H9 (cell line): ENCODE measurements around the gene SLC4A1. TPM values are rescaled to one million over a fixed set of nuclear protein-coding genes. Genes with fewer than 3 reads are reported as not detected.

ENCODE experiments used
- DNase-seq: peaks from one replicate; pipeline ENCODE4 v3.0.0-alpha.2; 2017
- H2AFZ ChIP-seq: one replicate; pipeline ENCODE4 v1.6.1; 2013; ENCODE audit warnings: mild to moderate bottlenecking, low read length, control low read depth, moderate library complexity
- H2AK5ac ChIP-seq: 2 replicates; pipeline ENCODE4 v1.6.1; 2013; ENCODE audit warnings: low read length, control low read depth, mixed read lengths; ENCODE audit not compliant: insufficient read length
- H2BK120ac ChIP-seq: one replicate; pipeline ENCODE4 v1.6.1; 2013; ENCODE audit warnings: low read depth, mild to moderate bottlenecking, low read length, control low read depth, inconsistent platforms; ENCODE audit not compliant: poor library complexity, severe bottlenecking
- H2BK12ac ChIP-seq: 2 replicates; pipeline ENCODE4 v1.6.1; 2013; ENCODE audit warnings: low read length, control low read depth, mixed read lengths, low read depth; ENCODE audit not compliant: insufficient read length
- H2BK15ac ChIP-seq: 2 replicates; pipeline ENCODE4 v1.6.1; 2013; ENCODE audit warnings: low read depth, low read length, control low read depth
- H2BK20ac ChIP-seq: one replicate; pipeline ENCODE4 v1.6.1; 2013; ENCODE audit warnings: low read depth, mild to moderate bottlenecking, low read length, control low read depth, inconsistent platforms; ENCODE audit not compliant: poor library complexity, severe bottlenecking
- H2BK5ac ChIP-seq: 2 replicates; pipeline ENCODE4 v1.6.1; 2013; ENCODE audit warnings: low read length, control low read depth, mixed read lengths; ENCODE audit not compliant: insufficient read length
- H3K14ac ChIP-seq: 2 replicates; pipeline ENCODE4 v1.6.1; 2013; ENCODE audit warnings: low read length, control low read depth; ENCODE audit not compliant: insufficient read depth
- H3K18ac ChIP-seq: 2 replicates; pipeline ENCODE4 v1.6.1; 2013; ENCODE audit warnings: low read depth, mild to moderate bottlenecking, mixed read lengths, low read length, control low read depth; ENCODE audit not compliant: insufficient read length
- H3K23ac ChIP-seq: 2 replicates; pipeline ENCODE4 v1.6.1; 2013; ENCODE audit warnings: low read length, control low read depth, mixed read lengths, low read depth; ENCODE audit not compliant: insufficient read length
- H3K23me2 ChIP-seq: 2 replicates; pipeline ENCODE4 v1.6.1; 2013; ENCODE audit warnings: low read depth, mild to moderate bottlenecking, mixed read lengths, low read length, control low read depth; ENCODE audit not compliant: insufficient read length, poor library complexity, severe bottlenecking
- H3K27ac ChIP-seq: 2 replicates; pipeline ENCODE4 v1.5.1; 2013; ENCODE audit warnings: low read length, control low read depth, mixed read lengths, low read depth; ENCODE audit not compliant: insufficient read length
- H3K27me3 ChIP-seq: 2 replicates; pipeline ENCODE4 v1.6.1; 2013; ENCODE audit warnings: low read length, control low read depth, inconsistent platforms; ENCODE audit not compliant: insufficient read depth
- H3K4ac ChIP-seq: 2 replicates; pipeline ENCODE4 v1.6.1; 2013; ENCODE audit warnings: low read depth, mild to moderate bottlenecking, control low read depth, inconsistent platforms, low read length, moderate library complexity
- H3K4me1 ChIP-seq: 2 replicates; pipeline ENCODE4 v1.6.1; 2013; ENCODE audit warnings: low read length, control low read depth, inconsistent platforms; ENCODE audit not compliant: insufficient read depth
- H3K4me2 ChIP-seq: 2 replicates; pipeline ENCODE4 v1.6.1; 2013; ENCODE audit warnings: low read length, control low read depth, mixed read lengths; ENCODE audit not compliant: insufficient read length, insufficient read depth
- H3K56ac ChIP-seq: 2 replicates; pipeline ENCODE4 v1.6.1; 2013; ENCODE audit warnings: low read depth, mild to moderate bottlenecking, mixed read lengths, low read length, control low read depth; ENCODE audit not compliant: insufficient read length
- H3K79me1 ChIP-seq: 2 replicates; pipeline ENCODE4 v1.6.1; 2013; ENCODE audit warnings: low read depth, mild to moderate bottlenecking, moderate library complexity, low read length, control low read depth, inconsistent platforms; ENCODE audit not compliant: insufficient read depth, poor library complexity, severe bottlenecking
- H3K79me2 ChIP-seq: 2 replicates; pipeline ENCODE4 v1.6.1; 2013; ENCODE audit warnings: low read length, control low read depth, inconsistent platforms; ENCODE audit not compliant: insufficient read depth
- H3K9ac ChIP-seq: 2 replicates; pipeline ENCODE4 v1.6.1; 2013; ENCODE audit warnings: low read length, control low read depth, mixed read lengths; ENCODE audit not compliant: insufficient read length; ENCODE audit errors: extremely low read depth
- H3K9me3 ChIP-seq: one replicate; pipeline ENCODE4 v1.6.1; 2013; ENCODE audit warnings: low read depth, low read length, inconsistent platforms; ENCODE audit not compliant: control insufficient read depth
- H3T11ph ChIP-seq: one replicate; pipeline ENCODE4 v1.6.1; 2013; ENCODE audit warnings: mild to moderate bottlenecking, low read length, control low read depth, inconsistent platforms
- H4K20me1 ChIP-seq: one replicate; pipeline ENCODE4 v1.6.1; 2013; ENCODE audit not compliant: control insufficient read depth, insufficient read length, insufficient read depth
- H4K5ac ChIP-seq: 2 replicates; pipeline ENCODE4 v1.6.1; 2013; ENCODE audit warnings: low read depth, mild to moderate bottlenecking, mixed read lengths, low read length, control low read depth; ENCODE audit not compliant: insufficient read length
- H4K8ac ChIP-seq: replicated peaks from 2 replicates; pipeline ENCODE4 v1.6.1; 2013; ENCODE audit warnings: low read length, control low read depth, mixed read lengths, low read depth; ENCODE audit not compliant: insufficient read length
- H4K91ac ChIP-seq: 2 replicates; pipeline ENCODE4 v1.6.1; 2013; ENCODE audit warnings: low read depth, mild to moderate bottlenecking, moderate library complexity, mixed read lengths, low read length, control low read depth; ENCODE audit not compliant: insufficient read length
- H3K27ac Mint-ChIP-seq, 3 experiments: 2 replicates in 2 of 3; 3 replicates in 1 of 3; pipeline ENCODE4 v1.8.0; 2020 to 2021; ENCODE audit warnings: mixed read lengths in 3 of 3, mild to moderate bottlenecking in 1 of 3, moderate library complexity in 1 of 3
- H3K27me3 Mint-ChIP-seq: 2 replicates; pipeline ENCODE4 v1.8.0; 2021; ENCODE audit warnings: low read depth, mild to moderate bottlenecking, moderate library complexity, mixed read lengths
- H3K36me3 Mint-ChIP-seq, 3 experiments: 2 replicates in 2 of 3; 3 replicates in 1 of 3; pipeline ENCODE4 v1.8.0; 2020 to 2021; ENCODE audit warnings: low read depth in 3 of 3, mixed read lengths in 3 of 3; ENCODE audit not compliant: insufficient read depth in 1 of 3
- H3K4me1 Mint-ChIP-seq, 2 experiments: 2 replicates each; pipeline ENCODE4 v1.8.0; 2020; ENCODE audit warnings: mixed read lengths in 2 of 2
- H3K4me3 Mint-ChIP-seq, 2 experiments: 2 replicates in 1 of 2; 3 replicates in 1 of 2; pipeline ENCODE4 v1.8.0; 2020 to 2021; ENCODE audit warnings: mild to moderate bottlenecking in 2 of 2, mixed read lengths in 2 of 2, moderate library complexity in 1 of 2
- H3K9me3 Mint-ChIP-seq, 2 experiments: 2 replicates in 1 of 2; 3 replicates in 1 of 2; pipeline ENCODE4 v1.8.0; 2020; ENCODE audit warnings: mild to moderate bottlenecking in 2 of 2, mixed read lengths in 2 of 2, moderate library complexity in 1 of 2
- CTCF ChIP-seq: fragments of 200-600 bp; sonication (generic); conservative IDR thresholded peaks from 3 replicates; pipeline ENCODE4 v1.8.0; 2021; ENCODE audit warnings: antibody characterized with exemption, mild to moderate bottlenecking
- WGBS: extraction: QIAGEN DNeasy Blood & Tissue Kit; methylation state at CpG from one replicate; pipeline ENCODE4 v1.1.7; 2013; ENCODE audit warnings: missing lambda C conversion rate, low lambda C conversion rate, mixed read lengths; ENCODE audit not compliant: insufficient read length; ENCODE audit errors: extremely low coverage; 5-methylcytosine and 5-hydroxymethylcytosine counted together
- total RNA-seq: library from RNA; stranded (reverse); gene quantifications from 2 replicates; pipeline ENCODE4 v1.2.1, GENCODE V29; 2021

SLC4A1 gene
- total RNA-seq, 1 experiment from 2014 or later = not detected

GRCh38 chr17:44282264-44282663 is 14.3 kb upstream of the SLC4A1 start:
- Mint-ChIP-seq H3K27me3 (peaks cover 3% of the 10 kb centered on the region), H3K4me3 (no peak overlapping the region), H3K9me3 (no peaks in the 10 kb centered on the region), H3K27ac (peak overlapping the region in 1 of 3 experiments; percentile 65; a peak in 1 of 7 replicates), H3K36me3 (no peaks in the 10 kb centered on the region), H3K4me1 (peaks cover 13 to 24% of the 10 kb centered on the region in 2 experiments)
- no peak overlapping the region for H2BK15ac ChIP-seq
- no peak overlapping the region for H4K5ac ChIP-seq
- peaks cover 8% of the 10 kb centered on the region; the same call in 1 of the 2 replicates for H3K4me1 ChIP-seq
- no peak overlapping the region for H2BK12ac ChIP-seq
- no peak overlapping the region for H3K9ac ChIP-seq
- H3K23me2 ChIP-seq = no peaks in the 10 kb centered on the region
- H2BK5ac ChIP-seq = no peak overlapping the region
- H2BK120ac ChIP-seq = no peak overlapping the region
- H4K20me1 ChIP-seq = no peaks in the 10 kb centered on the region
- H3T11ph ChIP-seq = no peak overlapping the region
- H3K56ac ChIP-seq = no peak overlapping the region
- no peak overlapping the region for H4K8ac ChIP-seq
- TF ChIP-seq CTCF = no peak
- H3K23ac ChIP-seq = no peak overlapping the region
- H3K9me3 ChIP-seq = no peaks in the 10 kb centered on the region
- no peak overlapping the region for H2BK20ac ChIP-seq
- H3K79me1 ChIP-seq = no peaks in the 10 kb centered on the region
- no peak overlapping the region for H2AFZ ChIP-seq
- H4K91ac ChIP-seq = no peak overlapping the region
- no peak overlapping the region for H3K4ac ChIP-seq
- H3K27me3 ChIP-seq = no peaks in the 10 kb centered on the region
- H3K14ac ChIP-seq = no peak overlapping the region
- no peak overlapping the region for H2AK5ac ChIP-seq
- no peak overlapping the region for H3K18ac ChIP-seq
- H3K79me2 ChIP-seq = no peaks in the 10 kb centered on the region
- no peak overlapping the region for H3K4me2 ChIP-seq
- no peak for DNase-seq
- H3K27ac ChIP-seq = no peak overlapping the region
- no CpG with 5 or more reads among the region's 3 CpGs for WGBS
